Measurements from ENCODE around the gene SDHAF4. TPM values are rescaled to one million over a fixed set of nuclear protein-coding genes. Genes with fewer than 3 reads are reported as not detected.
"Not testable (repeated sequence)": the region's sequence is repeated elsewhere in the genome, so short reads cannot be mapped to it uniquely, and the experiment has no call there.

The SDHAF4 gene
- polyA plus RNA-seq, 3 donors: 14.4 to 21.0 (median 19.4) TPM

- DNase-seq: no peak
Measured at GRCh38 chr6:70574643-70575042, 7.9 kb downstream of the SDHAF4 start.

GRCh38 chr6:70575899-70576495 lies 9.3 kb downstream of the SDHAF4 start:
- no peak for DNase-seq

- DNase-seq: no peak
Measured at GRCh38 chr6:70586114-70586513, 19.4 kb downstream of the SDHAF4 start.

DNA sequence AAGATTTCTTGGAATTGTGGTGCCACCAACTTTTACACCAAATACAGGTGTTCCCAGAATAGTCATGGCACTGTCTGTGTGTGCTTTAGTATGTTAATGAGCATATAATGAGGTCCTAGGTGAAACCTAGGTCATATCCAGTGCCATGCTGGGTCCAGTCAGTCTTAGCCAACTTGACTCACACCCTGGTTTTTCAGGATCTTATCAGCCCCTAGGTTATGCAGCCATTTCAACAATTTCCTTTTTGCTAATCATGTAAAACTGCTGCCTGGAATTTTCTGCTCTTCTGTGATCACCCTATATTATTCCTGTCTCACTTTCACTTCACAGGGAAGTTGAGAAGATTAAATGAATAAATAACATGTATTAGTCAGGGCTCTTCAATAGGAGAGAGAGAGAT lies 23.7 kb downstream of the SDHAF4 start:
- DNase-seq: no peak

DNA sequence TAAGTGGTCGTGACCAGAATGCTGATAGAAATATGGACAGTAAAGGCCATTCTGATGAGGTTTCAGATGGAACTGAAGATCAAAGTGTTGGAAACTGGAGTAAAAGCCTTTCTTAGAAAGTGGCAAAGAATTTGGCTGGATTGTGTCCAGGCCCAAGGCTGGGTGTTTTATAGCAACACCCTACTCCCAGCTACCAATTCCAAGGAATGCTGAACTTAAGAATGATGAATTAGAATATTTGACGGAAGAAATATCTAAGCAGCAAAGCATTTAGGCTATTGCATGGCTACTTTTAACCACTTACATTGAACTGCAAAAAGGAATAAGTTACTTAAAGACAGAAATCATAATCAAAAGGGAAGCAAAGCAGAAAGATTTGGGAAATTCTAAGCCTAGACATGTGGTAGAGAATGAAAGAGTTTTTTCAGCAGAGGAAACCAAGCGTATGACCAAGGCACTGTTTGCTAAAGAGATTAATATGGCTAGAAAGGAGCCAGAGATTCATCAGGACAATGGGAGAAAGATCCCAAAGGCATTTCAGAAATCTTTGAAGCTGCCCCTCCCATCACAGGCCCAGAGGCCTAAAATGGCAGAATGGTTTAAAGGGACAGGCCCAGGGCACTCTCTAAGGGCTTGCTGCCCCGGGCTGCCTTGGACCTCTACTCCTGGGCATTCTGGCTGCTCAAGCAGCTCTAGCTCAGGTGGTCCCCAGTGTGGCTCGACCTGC lies 25.8 kb downstream of the SDHAF4 start:
- no peak for DNase-seq

- no peak for DNase-seq
Measured at GRCh38 chr6:70593118-70593486, 26.4 kb downstream of the SDHAF4 start.

DNA sequence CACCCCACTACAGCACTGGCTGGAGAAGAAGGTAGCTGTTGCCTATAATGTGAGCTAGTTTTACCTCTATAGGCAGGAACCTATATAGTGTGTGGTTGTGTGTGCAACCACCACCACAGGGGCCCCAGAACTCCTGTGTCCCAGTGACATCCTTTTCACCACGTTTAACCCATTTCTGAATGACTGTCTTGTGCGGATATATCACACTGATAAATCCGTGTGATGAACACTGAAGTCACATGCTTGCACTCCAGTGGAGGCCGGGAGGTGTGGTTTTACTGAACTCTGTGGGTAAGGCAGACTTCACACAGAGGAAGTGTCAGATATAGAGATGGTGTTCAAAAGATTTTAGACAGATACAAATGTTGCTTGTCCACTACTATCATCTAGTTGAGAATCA lies 32.5 kb downstream of the SDHAF4 start:
- no peak for DNase-seq

GRCh38 chr6:70601014-70601413 lies 34.3 kb downstream of the SDHAF4 start:
- no peak for DNase-seq

GRCh38 chr6:70604254-70604653 lies 37.5 kb downstream of the SDHAF4 start:
- no peak for DNase-seq

DNA sequence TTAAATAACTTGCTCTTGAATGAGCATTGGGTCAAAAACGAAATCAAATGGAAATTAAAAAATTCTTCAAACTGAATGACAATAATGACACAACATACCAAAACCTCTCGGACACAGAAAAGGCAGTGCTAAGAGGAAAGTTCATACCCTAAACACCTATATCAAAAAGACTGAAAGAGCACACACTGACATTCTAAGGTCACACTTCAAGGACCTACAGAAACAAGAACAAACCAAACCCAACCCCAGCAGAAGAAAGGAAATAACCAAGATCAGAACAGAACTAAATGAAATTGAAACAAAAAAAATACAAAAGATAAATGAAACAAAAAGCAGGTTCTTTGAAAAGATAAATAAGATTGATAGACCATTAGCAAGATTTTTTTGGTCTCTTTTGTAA lies 40.6 kb downstream of the SDHAF4 start:
- not testable (repeated sequence) for DNase-seq

DNA sequence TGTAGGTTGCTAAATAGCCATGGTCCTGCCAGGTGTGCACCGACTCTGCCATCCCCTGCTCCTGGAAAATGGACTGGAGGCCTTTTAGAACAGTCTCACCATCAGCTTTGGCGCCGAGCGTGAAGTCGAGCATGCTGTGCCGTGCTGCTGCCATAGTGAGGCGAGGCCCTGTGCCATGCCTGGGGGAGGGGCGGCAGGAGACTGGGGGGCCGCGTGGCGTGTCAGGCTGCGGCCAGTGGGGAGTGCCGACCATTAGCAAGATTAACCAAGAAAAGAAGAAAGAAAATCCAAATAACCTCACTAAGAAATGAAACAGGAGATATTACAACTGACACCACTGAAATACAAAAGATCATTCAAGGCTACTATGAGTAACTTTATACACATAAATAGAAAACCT lies 42.5 kb downstream of the SDHAF4 start:
- not testable (repeated sequence) for DNase-seq

DNA sequence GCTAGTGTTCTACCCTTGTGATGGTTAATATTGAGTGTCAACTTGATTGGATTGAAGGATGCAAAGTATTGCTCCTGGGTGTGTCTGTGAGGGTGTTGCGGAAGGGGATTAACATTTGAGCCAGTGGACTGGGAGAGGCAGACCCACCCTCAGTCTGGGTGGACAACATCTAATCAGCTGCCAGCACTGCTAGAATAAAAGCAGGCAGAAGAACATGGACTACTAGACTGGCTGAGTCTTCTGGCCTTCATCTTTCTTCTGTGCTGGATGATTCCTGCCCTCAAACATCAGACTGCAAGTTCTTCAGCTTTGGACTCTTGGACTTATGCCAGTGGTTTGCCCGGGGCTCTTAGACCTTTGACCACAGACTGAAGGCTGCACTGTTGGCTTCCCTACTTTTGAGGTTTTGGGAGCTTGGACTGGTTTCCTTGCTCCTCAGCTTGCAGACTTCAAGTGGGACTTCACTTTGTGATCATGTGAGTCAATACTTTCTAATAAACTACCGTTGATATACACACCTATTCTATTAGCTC lies 50.1 kb downstream of the SDHAF4 start:
- no peak for DNase-seq

DNA sequence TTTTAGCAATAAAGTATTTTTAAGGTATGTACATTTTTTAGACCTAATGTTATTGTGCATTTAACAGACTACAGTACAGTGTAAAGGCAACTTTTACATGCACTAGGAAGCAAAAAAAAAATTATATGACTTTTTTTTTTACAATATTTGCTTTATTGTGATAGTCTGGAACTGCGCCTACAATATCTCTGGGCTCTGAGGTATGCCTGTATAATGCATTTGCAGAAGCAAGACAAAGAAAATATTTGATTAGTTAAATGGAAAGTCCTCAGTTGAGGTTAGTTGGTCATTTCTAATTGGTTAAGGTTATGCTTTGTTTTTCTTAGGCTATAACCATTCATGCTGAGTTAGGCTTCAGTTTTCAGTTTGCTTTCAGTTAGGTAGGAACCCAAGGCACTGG lies 54.0 kb downstream of the SDHAF4 start:
- DNase-seq: no peak

GRCh38 chr6:70622461-70622860 lies 55.7 kb downstream of the SDHAF4 start:
- no peak for DNase-seq

GRCh38 chr6:70625436-70625835 lies 58.7 kb downstream of the SDHAF4 start:
- DNase-seq: no peak

DNA sequence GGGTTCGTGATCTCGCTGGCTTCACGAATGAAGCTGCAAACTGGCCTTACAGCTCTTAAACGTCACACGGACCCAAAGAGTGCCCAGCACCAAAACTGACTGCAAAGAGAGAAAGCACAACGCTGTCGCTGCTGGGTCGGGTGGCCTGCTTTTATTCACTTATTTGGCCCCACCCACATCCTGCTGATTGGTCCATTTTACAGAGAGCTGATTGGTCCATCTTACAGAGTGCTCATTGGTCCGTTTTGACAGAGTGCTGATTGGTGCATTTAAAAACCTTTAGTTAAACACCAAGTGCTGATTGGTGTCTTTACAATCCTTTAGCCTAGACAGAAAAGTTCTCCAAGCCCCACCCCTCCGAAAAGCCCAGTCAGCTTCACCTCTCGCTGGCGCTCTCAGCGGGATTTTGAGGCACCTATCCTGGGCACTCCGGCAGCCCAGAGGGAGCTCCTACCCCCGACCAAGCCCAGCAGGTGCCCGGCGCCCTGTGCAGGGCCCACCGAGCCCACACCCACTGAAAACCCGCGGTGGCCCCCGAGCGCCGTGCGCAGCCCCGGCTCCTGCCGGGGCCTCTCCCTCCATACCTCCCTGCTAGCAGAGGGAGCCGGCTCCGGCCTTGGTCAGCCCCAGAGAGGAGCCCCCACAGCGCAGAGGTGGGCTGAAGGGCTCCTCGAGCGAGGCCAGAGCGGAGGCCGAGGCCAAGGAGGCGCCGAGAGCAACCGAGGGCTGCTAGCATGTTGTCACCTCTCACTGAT lies 60.9 kb downstream of the SDHAF4 start:
- DNase-seq: no peak

DNA sequence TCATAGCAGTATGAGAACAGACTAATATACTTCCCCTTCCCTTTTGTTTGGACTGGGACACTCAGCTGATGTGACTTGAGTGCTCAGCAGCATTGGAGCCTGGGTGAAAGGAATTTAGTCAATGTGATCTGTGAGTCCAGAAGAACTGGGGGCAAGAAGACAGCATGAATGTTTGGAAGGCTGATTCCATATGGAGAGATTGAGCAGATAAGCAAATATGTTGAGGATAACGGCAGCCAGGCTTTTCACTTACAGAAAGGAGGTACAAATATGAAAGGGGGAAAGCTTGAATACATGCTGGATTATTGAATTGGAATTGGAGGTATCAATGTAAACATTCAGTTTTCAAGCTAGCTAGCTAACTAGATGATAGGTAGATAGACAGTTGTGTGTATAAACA lies 63.2 kb downstream of the SDHAF4 start:
- DNase-seq: no peak

DNA sequence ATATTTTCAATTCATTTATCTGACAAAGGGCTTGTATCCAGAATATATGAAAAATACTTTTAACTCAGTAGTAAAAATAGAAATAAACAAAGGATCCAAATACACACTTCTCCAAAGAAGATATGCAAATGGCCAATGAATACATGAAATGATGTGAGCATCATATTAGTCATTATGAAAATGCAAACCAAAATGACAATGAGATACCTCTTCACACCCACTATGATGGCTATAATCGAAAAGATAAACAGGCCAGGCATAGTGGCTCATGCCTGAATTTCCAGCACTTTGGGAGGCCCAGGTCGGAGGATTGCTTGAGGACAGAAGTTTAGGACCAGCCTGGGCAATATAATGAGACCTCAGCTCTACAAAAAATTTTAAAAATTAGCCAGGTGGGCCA lies 67.1 kb downstream of the SDHAF4 start:
- no peak for DNase-seq

GRCh38 chr6:70636596-70636995 lies 69.9 kb downstream of the SDHAF4 start:
- DNase-seq: no peak

DNA sequence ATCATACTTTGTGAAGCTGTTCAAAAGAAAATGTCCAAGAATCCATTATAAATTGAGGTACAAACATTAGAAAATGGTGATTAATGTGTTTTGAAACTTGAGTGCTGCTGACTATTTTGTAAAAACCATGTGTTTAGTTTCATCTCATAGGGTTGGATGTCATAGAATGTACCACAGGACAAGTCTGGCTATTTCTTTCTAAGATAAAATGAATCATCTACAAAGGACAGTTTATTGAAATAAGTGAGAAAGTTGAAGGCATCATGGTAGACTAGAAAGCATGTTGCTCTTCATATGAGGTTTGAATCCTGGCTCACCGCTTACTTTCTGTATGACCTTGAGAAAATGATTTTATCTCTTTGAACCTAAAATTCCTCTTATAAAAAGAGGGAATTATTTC lies 71.7 kb downstream of the SDHAF4 start:
- no peak for DNase-seq
